CD4-positive, alpha-beta T cell (primary cell): ENCODE measurements around the gene RHNO1. TPM values are rescaled to one million over a fixed set of nuclear protein-coding genes. Genes with fewer than 3 reads are reported as not detected.

Experiments used
- ATAC-seq: fragments of 200-7000 bp; cut with Tn5 transposase; one replicate; pipeline ENCODE4 v1.10.0; 2022; ENCODE audit warnings: mild to moderate bottlenecking; ENCODE audit not compliant: poor library complexity
- CTCF ChIA-PET: fragments of 350-600 bp; sonication (Branson Sonifier 250); formaldehyde crosslinking; loops from one replicate; lab custom pipeline; 2021; ENCODE audit warnings: antibody characterized with exemption, inconsistent platforms; lab: Charles Lee
- POLR2A ChIA-PET: fragments of 350-600 bp; sonication (Branson Sonifier 250); formaldehyde crosslinking; loops from one replicate; lab custom pipeline; 2021; ENCODE audit warnings: antibody characterized with exemption, inconsistent platforms; lab: Charles Lee
- DNase-seq, 14 experiments: peaks; one replicate each; pipeline ENCODE4 v3.0.0-alpha.2; 2013 to 2020; ENCODE audit warnings: mixed read lengths in 2 of 14
- H3K27ac ChIP-seq, 2 donors: one replicate each; pipeline versions ENCODE4 v1.5.1 to v1.7.0; 2013; ENCODE audit warnings: low read length in 2 of 2, low read depth in 1 of 2, mild to moderate bottlenecking in 1 of 2
- H3K27me3 ChIP-seq, 2 experiments: 1 replicate in 1 of 2; 2 replicates in 1 of 2; pipeline versions ENCODE4 v1.6.1 to v1.7.0; 2013; ENCODE audit warnings: low read length in 2 of 2, control low read depth in 1 of 2, mild to moderate bottlenecking in 1 of 2, moderate library complexity in 1 of 2; ENCODE audit not compliant: insufficient read depth in 2 of 2, control insufficient read depth in 1 of 2
- H3K36me3 ChIP-seq: one replicate; pipeline ENCODE4 v1.6.1; 2013; ENCODE audit warnings: low read length, control low read depth; ENCODE audit not compliant: insufficient read depth
- H3K4me1 ChIP-seq: one replicate; pipeline ENCODE4 v1.6.1; 2013; ENCODE audit warnings: low read length, control low read depth; ENCODE audit not compliant: insufficient read depth
- H3K4me3 ChIP-seq: one replicate; pipeline ENCODE4 v1.5.1; 2013; ENCODE audit warnings: mild to moderate bottlenecking, low read length, moderate library complexity
- H3K9me3 ChIP-seq, 2 experiments: 1 replicate in 1 of 2; 2 replicates in 1 of 2; pipeline versions ENCODE4 v1.6.1 to v1.7.0; 2013; ENCODE audit warnings: low read length in 2 of 2, mild to moderate bottlenecking in 2 of 2, control low read depth in 1 of 2, moderate library complexity in 1 of 2; ENCODE audit not compliant: control insufficient read depth in 1 of 2, insufficient read depth in 1 of 2
- H3K27ac Mint-ChIP-seq: one replicate; pipeline ENCODE4 v1.8.0; 2020; ENCODE audit warnings: mixed read lengths
- H3K27me3 Mint-ChIP-seq: one replicate; pipeline ENCODE4 v1.8.0; 2021; ENCODE audit warnings: mixed read lengths
- H3K36me3 Mint-ChIP-seq: one replicate; pipeline ENCODE4 v1.8.0; 2021; ENCODE audit warnings: low read depth, mixed read lengths
- H3K4me1 Mint-ChIP-seq: one replicate; pipeline ENCODE4 v1.8.0; 2021; ENCODE audit warnings: low read depth, mixed read lengths
- H3K4me3 Mint-ChIP-seq: one replicate; pipeline ENCODE4 v1.8.0; 2020; ENCODE audit warnings: mild to moderate bottlenecking, mixed read lengths
- H3K9me3 Mint-ChIP-seq: one replicate; pipeline ENCODE4 v1.8.0; 2020; ENCODE audit warnings: mixed read lengths
- intact Hi-C, 2 experiments: fragments of 100-400 bp; cut with DNase I in 1 of 2; cut with micrococcal nuclease in 1 of 2; formaldehyde crosslinking; loops; one replicate each; pipeline versions ENCODE4 v1.15.1 to v1.9.0; 2023 to 2025; cut with DNase I, micrococcal nuclease
- total RNA-seq, 174 experiments: library from RNA in 2 of 174; stranded (reverse) in 2 of 174; gene quantifications; one replicate each; pipeline ENCODE4 v1.2.3 and lab custom pipeline; 2021 to 2026
- TF ChIP-seq, protein P1 (sequence below): fragments of 200-600 bp; IDR thresholded peaks from one replicate; pipeline ENCODE4 v1.8.0; 2022; ENCODE audit warnings: antibody characterized with exemption, mild to moderate bottlenecking

RHNO1 gene
- total RNA-seq, 2 experiments from 2014 or later = 26.5 to 31.3 TPM

DNA sequence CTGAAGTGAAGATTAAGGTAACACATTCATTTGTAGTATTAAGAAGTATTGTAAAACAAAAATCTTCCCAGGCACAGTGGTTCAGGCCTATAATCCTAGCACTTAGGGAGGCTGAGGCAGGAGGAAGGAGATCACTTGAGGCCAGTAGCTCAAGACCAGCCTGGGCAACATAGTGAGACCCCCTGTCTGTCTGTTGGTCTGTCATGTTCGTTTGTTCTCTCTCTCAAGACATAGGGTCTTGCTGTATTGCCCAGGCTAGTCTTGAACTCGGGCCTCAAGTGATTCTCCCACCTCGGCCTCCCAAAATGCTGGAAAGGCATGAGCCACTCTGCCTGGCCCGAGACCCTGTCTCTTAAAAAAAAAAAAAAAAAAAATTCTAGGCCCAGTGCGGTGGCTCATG is 20.4 kb downstream of the RHNO1 start:
- no peak overlapping the region for H3K27ac ChIP-seq
- no peaks in the 10 kb centered on the region for H3K27me3 ChIP-seq
- H3K27ac Mint-ChIP-seq = no peak overlapping the region
- no peaks in the 10 kb centered on the region for H3K9me3 Mint-ChIP-seq
- no peaks in the 10 kb centered on the region for H3K9me3 ChIP-seq
- intact Hi-C loops = loop anchor here in 1 of 2 experiments (10.0 kb wide), 1 partner anchor 977 kb away; the partner anchor contains the start of gene PARP11
- ATAC-seq = no peak
- no peaks in the 10 kb centered on the region for H3K4me1 ChIP-seq
- DNase-seq = no peak
- no peaks in the 10 kb centered on the region for H3K27me3 Mint-ChIP-seq
- TF ChIP-seq, protein P1, sequence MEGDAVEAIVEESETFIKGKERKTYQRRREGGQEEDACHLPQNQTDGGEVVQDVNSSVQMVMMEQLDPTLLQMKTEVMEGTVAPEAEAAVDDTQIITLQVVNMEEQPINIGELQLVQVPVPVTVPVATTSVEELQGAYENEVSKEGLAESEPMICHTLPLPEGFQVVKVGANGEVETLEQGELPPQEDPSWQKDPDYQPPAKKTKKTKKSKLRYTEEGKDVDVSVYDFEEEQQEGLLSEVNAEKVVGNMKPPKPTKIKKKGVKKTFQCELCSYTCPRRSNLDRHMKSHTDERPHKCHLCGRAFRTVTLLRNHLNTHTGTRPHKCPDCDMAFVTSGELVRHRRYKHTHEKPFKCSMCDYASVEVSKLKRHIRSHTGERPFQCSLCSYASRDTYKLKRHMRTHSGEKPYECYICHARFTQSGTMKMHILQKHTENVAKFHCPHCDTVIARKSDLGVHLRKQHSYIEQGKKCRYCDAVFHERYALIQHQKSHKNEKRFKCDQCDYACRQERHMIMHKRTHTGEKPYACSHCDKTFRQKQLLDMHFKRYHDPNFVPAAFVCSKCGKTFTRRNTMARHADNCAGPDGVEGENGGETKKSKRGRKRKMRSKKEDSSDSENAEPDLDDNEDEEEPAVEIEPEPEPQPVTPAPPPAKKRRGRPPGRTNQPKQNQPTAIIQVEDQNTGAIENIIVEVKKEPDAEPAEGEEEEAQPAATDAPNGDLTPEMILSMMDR = no peak
- H3K4me3 ChIP-seq = no peak overlapping the region
- ChIA-PET POLR2A (no interaction called here), CTCF (no interaction called here)
- H3K36me3 ChIP-seq = no peaks in the 10 kb centered on the region
- H3K4me3 Mint-ChIP-seq = no peak overlapping the region
- no peaks in the 10 kb centered on the region for H3K36me3 Mint-ChIP-seq
- H3K4me1 Mint-ChIP-seq = peaks cover 4% of the 10 kb centered on the region

DNA sequence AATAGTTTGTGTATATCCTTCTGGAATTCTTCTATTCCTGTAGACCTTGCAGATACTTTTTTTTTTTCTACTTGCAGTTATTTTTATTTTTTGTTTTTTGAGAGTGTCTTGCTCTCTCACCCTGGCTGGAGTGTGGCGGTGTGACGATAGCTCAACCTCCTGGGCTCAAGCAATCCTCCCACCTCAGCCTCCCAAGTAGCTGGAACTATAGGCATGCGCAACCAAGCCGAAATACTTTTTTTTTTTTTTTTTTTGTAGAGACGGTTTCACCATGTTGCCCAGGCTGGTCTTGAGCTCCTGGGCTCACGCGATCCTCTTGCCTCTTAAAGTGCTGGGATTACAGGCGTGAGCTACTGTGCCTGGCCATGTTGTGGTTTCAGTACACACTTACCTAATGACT is 23.6 kb downstream of the RHNO1 start:
- POLR2A ChIA-PET = interaction anchor here (0.6 kb wide), 1 partner anchor 13 kb away, joined by 3 read pairs; no protein-coding TSS in a partner anchor
- no peak overlapping the region for H3K4me3 Mint-ChIP-seq
- CTCF ChIA-PET = no interaction called here

GRCh38 chr12:2902272-2902880 is 25.4 kb downstream of the RHNO1 start:
- Mint-ChIP-seq H3K4me3 (no peak overlapping the region), H3K36me3 (no peaks in the 10 kb centered on the region), H3K27ac (no peak overlapping the region), H3K9me3 (no peaks in the 10 kb centered on the region), H3K27me3 (no peaks in the 10 kb centered on the region), H3K4me1 (no peaks in the 10 kb centered on the region)
- CTCF ChIA-PET = interaction anchor here (0.7 kb wide), 1 partner anchor 245 kb away, joined by 3 read pairs; no protein-coding TSS in a partner anchor
- ATAC-seq = no peak
- Histone ChIP-seq H3K9me3 (no peaks in the 10 kb centered on the region), H3K36me3 (no peaks in the 10 kb centered on the region), H3K4me3 (no peak overlapping the region), H3K4me1 (no peaks in the 10 kb centered on the region), H3K27ac (no peak overlapping the region), H3K27me3 (no peaks in the 10 kb centered on the region)
- POLR2A ChIA-PET = no interaction called here
- DNase-seq = no peak
- intact Hi-C loops = no loop called here
- TF ChIP-seq, protein P1 = no peak

More for the DNA sequence above, 23.6 kb downstream of the RHNO1 start:
- TF ChIP-seq, protein P1 = no peak
- intact Hi-C loops = no loop called here
- Histone ChIP-seq H3K9me3 (no peaks in the 10 kb centered on the region), H3K4me1 (no peaks in the 10 kb centered on the region), H3K4me3 (no peak overlapping the region), H3K36me3 (no peaks in the 10 kb centered on the region), H3K27me3 (no peaks in the 10 kb centered on the region), H3K27ac (no peak overlapping the region)
- Mint-ChIP-seq H3K27me3 (no peaks in the 10 kb centered on the region), H3K9me3 (no peaks in the 10 kb centered on the region), H3K36me3 (no peaks in the 10 kb centered on the region), H3K27ac (no peak overlapping the region), H3K4me1 (no peaks in the 10 kb centered on the region)
- ATAC-seq (no peak), DNase-seq (no peak)
